T1000 (cell line): Measurements from ENCODE around the gene PCDHB16.

Experiments
- DNase-seq: peaks from one replicate; lab custom pipeline; 2025; ENCODE audit warnings: mixed read lengths; lab: John Stamatoyannopoulos, UW

PCDHB16 gene

GRCh38 chr5:141234109-141234667 lies 52.0 kb downstream of the PCDHB16 start:
- DNase-seq, result no peak
